ENCODE data around the gene NFATC1. TPM values are rescaled to one million over a fixed set of nuclear protein-coding genes. Genes with fewer than 3 reads are reported as not detected.

NFATC1 gene
- total RNA-seq, 4 donors from 2014 or later: 13.1 to 21.3 (median 16.2) TPM

GRCh38 chr18:79488311-79489050, 92.8 kb downstream of the NFATC1 start:
- 91% methylated on average over 7 of the region's 26 CpGs; no CpG with 5 or more reads in 1 of the 2 donors for WGBS, 2 donors (ENCODE audit: low coverage in 1 of 2)
- no peak overlapping the region for H3K4me3 ChIP-seq
- H3K36me3 ChIP-seq: peaks cover 0 to 83% of the 10 kb centered on the region in 2 donors
- TF ChIP-seq EP300 (IDR thresholded peaks at IDR 0.05) (no peak), POLR2AphosphoS5 (IDR thresholded peaks at IDR 0.05) (no peak), POLR2A (IDR thresholded peaks at IDR 0.05) (no peak), CTCF (IDR thresholded peaks at IDR 0.05) (no peak)
- peaks cover 0 to 25% (median 3%) of the 10 kb centered on the region in 3 donors for H3K4me1 ChIP-seq
- no peaks in the 10 kb centered on the region for H3K27me3 ChIP-seq
- ATAC-seq: no peak
- no peak overlapping the region for H3K27ac ChIP-seq
- H3K9me3 ChIP-seq: no peaks in the 10 kb centered on the region

- Histone ChIP-seq H3K36me3 (peaks cover 0 to 89% of the 10 kb centered on the region in 2 donors), H3K4me1 (peaks cover 0 to 21% (median 3%) of the 10 kb centered on the region in 3 donors), H3K27me3 (no peaks in the 10 kb centered on the region), H3K27ac (no peak overlapping the region), H3K9me3 (no peaks in the 10 kb centered on the region), H3K4me3 (no peak overlapping the region)
- 91 to 93% methylated on average over 8 to 20 of the region's 32 CpGs for WGBS, 2 donors (ENCODE audit: low coverage in 1 of 2)
- no peak for ATAC-seq
- TF ChIP-seq CTCF (IDR thresholded peaks at IDR 0.05): no peak
- TF ChIP-seq POLR2AphosphoS5 (IDR thresholded peaks at IDR 0.05): no peak
- no peak for TF ChIP-seq POLR2A (IDR thresholded peaks at IDR 0.05)
- no peak for TF ChIP-seq EP300 (IDR thresholded peaks at IDR 0.05)
These were observed 93.5 kb downstream of the NFATC1 start for GRCh38 chr18:79489051-79489898.

GRCh38 chr18:79489899-79490625, 94.3 kb downstream of the NFATC1 start:
- 92 to 100% methylated on average over 1 to 2 of the region's 16 CpGs for WGBS, 2 donors (ENCODE audit: low coverage in 1 of 2)
- TF ChIP-seq EP300 (IDR thresholded peaks at IDR 0.05) (no peak), POLR2AphosphoS5 (IDR thresholded peaks at IDR 0.05) (no peak), POLR2A (IDR thresholded peaks at IDR 0.05) (no peak), CTCF (IDR thresholded peaks at IDR 0.05) (no peak)

GRCh38 chr18:79490626-79491041, 94.9 kb downstream of the NFATC1 start:
- Histone ChIP-seq H3K9me3 (no peaks in the 10 kb centered on the region), H3K27ac (no peak overlapping the region), H3K4me1 (peaks cover 0 to 7% (median 0%) of the 10 kb centered on the region in 3 donors), H3K27me3 (no peaks in the 10 kb centered on the region), H3K4me3 (no peak overlapping the region), H3K36me3 (peaks cover 0 to 85% of the 10 kb centered on the region in 2 donors)
- no peak for ATAC-seq
- no peak for TF ChIP-seq POLR2A (IDR thresholded peaks at IDR 0.05)
- WGBS, 2 donors (ENCODE audit: low coverage in 1 of 2): 93 to 100% methylated on average over 5 to 15 of the region's 22 CpGs

More at GRCh38 chr18:79489899-79490625, 94.3 kb downstream of the NFATC1 start:
- peaks cover 0 to 86% of the 10 kb centered on the region in 2 donors for H3K36me3 ChIP-seq
- H3K27me3 ChIP-seq: no peaks in the 10 kb centered on the region
- peaks cover 0 to 13% (median 3%) of the 10 kb centered on the region in 3 donors for H3K4me1 ChIP-seq
- H3K27ac ChIP-seq: no peak overlapping the region
- H3K9me3 ChIP-seq: no peaks in the 10 kb centered on the region
- no peak for ATAC-seq
- H3K4me3 ChIP-seq: no peak overlapping the region

- 86 to 98% methylated on average over 3 to 6 of the region's 19 CpGs for WGBS, 2 donors (ENCODE audit: low coverage in 1 of 2)
- Histone ChIP-seq H3K4me1 (peaks cover 0 to 5% (median 0%) of the 10 kb centered on the region in 3 donors), H3K27me3 (no peaks in the 10 kb centered on the region), H3K27ac (no peak overlapping the region), H3K36me3 (peaks cover 0 to 83% of the 10 kb centered on the region in 2 donors), H3K4me3 (no peak overlapping the region), H3K9me3 (no peaks in the 10 kb centered on the region)
- TF ChIP-seq CTCF (IDR thresholded peaks at IDR 0.05) (no peak), POLR2AphosphoS5 (IDR thresholded peaks at IDR 0.05) (no peak), POLR2A (IDR thresholded peaks at IDR 0.05) (no peak), EP300 (IDR thresholded peaks at IDR 0.05) (no peak)
- no peak for ATAC-seq
These were observed 95.4 kb downstream of the NFATC1 start for GRCh38 chr18:79491081-79491551.
